ENCODE measurements around the gene DYNLL2.

DNA sequence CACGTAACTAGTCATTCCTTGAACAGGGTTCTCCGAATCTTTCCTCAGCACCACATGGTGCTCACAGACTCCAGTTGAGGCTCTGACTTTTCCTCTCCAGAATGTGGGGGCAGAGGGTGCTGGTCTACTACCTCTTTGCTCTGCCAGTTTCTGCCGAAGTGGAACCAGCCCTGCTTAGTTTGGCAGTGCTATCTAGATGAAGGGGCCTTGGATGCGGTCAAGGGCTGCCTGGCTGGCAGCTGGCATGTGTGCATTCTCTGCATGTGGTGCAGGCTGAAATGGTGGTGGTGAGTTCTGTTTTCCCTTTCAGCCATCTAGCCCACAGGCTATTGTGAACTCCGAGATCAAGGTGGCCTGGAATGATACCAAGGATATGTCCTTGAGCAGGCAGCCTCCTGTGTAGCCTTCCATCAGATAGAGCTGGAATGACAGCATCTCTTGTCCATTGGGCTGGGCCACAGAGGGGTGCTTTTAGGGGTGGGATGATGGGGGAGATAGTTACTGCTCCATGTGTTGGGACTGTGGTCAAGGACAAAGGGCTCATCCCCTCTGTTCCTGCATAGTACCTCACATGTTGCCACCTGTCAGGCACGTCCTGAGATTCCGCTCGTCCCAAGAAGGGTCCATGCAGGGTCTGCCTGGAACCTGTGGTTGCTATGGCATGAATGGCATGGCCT lies 2.0 kb downstream of the DYNLL2 start:
- TF ChIP-seq EP300 (IDR thresholded peaks at IDR 0.05), result no peak
- TF ChIP-seq POLR2A (IDR thresholded peaks at IDR 0.05), result no peak
- no peak for TF ChIP-seq CTCF (IDR thresholded peaks at IDR 0.05)
